Transverse colon (tissue), 4 donors: ENCODE measurements around the gene ATP8A1. TPM values are rescaled to one million over a fixed set of nuclear protein-coding genes. Genes with fewer than 3 reads are reported as not detected.

ENCODE experiments used
- DNase-seq: peaks from one replicate; pipeline ENCODE4 v3.0.0-alpha.2; 2019
- H3K27ac ChIP-seq, 4 donors: fragments of 200-600 bp; sonication (generic); 2 replicates each; pipeline ENCODE4 v1.5.1; 2016 to 2018; ENCODE audit warnings: inconsistent platforms in 4 of 4
- H3K27me3 ChIP-seq: fragments of 200-600 bp; sonication (generic); 2 replicates; pipeline ENCODE4 v1.5.1; 2017; ENCODE audit warnings: inconsistent platforms
- H3K36me3 ChIP-seq, 4 donors: fragments of 200-600 bp; sonication (generic); 2 replicates each; pipeline ENCODE4 v1.5.1; 2017 to 2019; ENCODE audit warnings: inconsistent platforms in 4 of 4
- H3K4me1 ChIP-seq, 4 donors: fragments of 200-600 bp; sonication (generic); 2 replicates each; pipeline ENCODE4 v1.5.1; 2017 to 2020; ENCODE audit warnings: inconsistent platforms in 4 of 4
- H3K4me3 ChIP-seq, 4 donors: fragments of 200-600 bp; sonication (generic); 1 replicate in 1 of 4; 2 replicates in 3 of 4; pipeline versions ENCODE4 v1.5.1 to v1.6.1; 2017 to 2019; ENCODE audit warnings: inconsistent platforms in 4 of 4
- H3K9me3 ChIP-seq, 2 donors: fragments of 200-600 bp; sonication (generic); 2 replicates each; pipeline ENCODE4 v1.5.1; 2017 to 2019; ENCODE audit warnings: inconsistent platforms in 2 of 2
- EP300 ChIP-seq: sonication (generic); formaldehyde crosslinking; IDR thresholded peaks from one replicate; pipeline ENCODE4 v1.6.1; 2017; ENCODE audit warnings: antibody characterized with exemption, low read depth
- POLR2A ChIP-seq: fragments of 450-650 bp; IDR thresholded peaks from one replicate; pipeline ENCODE4 v1.6.1; 2016; ENCODE audit warnings: antibody characterized with exemption, mild to moderate bottlenecking, moderate library complexity
- POLR2AphosphoS5 ChIP-seq, 3 donors: sonication (generic); formaldehyde crosslinking; IDR thresholded peaks; one replicate each; pipeline ENCODE4 v1.6.1; 2016; ENCODE audit warnings: antibody characterized with exemption in 3 of 3
- WGBS, 2 donors: methylation state at CpG; one replicate each; pipeline ENCODE4 v1.1.5; 2018; ENCODE audit warnings: low coverage in 1 of 2; 5-methylcytosine and 5-hydroxymethylcytosine counted together
- in situ Hi-C, 4 donors: fragments of 200-750 bp; cut with MboI; loops; one replicate each; pipeline versions ENCODE4 v1.15.0 to v1.15.1; 2017; ENCODE audit warnings: low sequenced_read_pairs in 3 of 4, low pct_ligation_motif_present in 1 of 4, low pct_unique_long_range_greater_than_20kb in 1 of 4
- intact Hi-C: fragments of 100-400 bp; cut with DNase I; formaldehyde crosslinking; loops from one replicate; pipeline ENCODE4 v1.15.1; 2023; ENCODE audit warnings: low total_unique reads
- total RNA-seq, 4 donors: library from RNA; depleted of rRNA; stranded (reverse); fragments of >200 nt; gene quantifications; one replicate each; pipeline ENCODE4 v1.1.0, GENCODE V29; 2016
- TF ChIP-seq, protein P1 (sequence below), 5 experiments: fragments of 200-600 bp in 3 of 5; fragments of 450-650 bp in 2 of 5; sonication (generic) in 3 of 5; IDR thresholded peaks; 1 replicate in 2 of 5; 2 replicates in 3 of 5; pipeline ENCODE4 v1.5.1; 2016 to 2017; ENCODE audit warnings: antibody characterized with exemption in 5 of 5, inconsistent platforms in 3 of 5, mild to moderate bottlenecking in 2 of 5, moderate library complexity in 1 of 5

ATP8A1 gene
- total RNA-seq, 4 donors from 2014 or later = 72.2 to 255 (median 166) TPM

DNA sequence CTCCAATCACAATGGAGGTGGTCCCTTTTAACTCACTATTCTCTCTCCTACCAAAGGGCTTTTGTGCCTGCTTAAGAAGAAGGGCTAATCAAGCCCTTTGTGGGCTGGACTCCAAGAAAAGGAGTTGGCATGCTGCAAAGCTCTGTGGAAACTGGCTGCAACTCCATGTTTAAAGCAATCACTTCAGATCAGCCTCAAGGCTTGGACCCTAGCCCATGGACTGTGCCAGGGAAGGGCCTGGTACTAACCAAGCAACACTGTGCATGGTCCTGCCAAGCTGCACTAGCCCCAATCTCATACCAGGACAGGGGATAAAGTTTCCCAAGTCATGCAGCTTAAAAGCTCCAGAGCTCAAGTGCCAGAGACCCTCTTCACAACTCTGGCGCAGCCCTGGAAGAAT lies 86.7 kb downstream of the ATP8A1 start:
- Histone ChIP-seq H3K27me3 (no peaks in the 10 kb centered on the region), H3K4me1 (peaks cover 0 to 3% (median 1%) of the 10 kb centered on the region in 4 donors), H3K9me3 (no peaks in the 10 kb centered on the region), H3K4me3 (no peak overlapping the region), H3K36me3 (no peaks in the 10 kb centered on the region), H3K27ac (no peak overlapping the region)
- 89% methylated on average over 1 of the region's 1 CpG; no CpG with 5 or more reads in 1 of the 2 donors for whole genome bisulfite sequencing, 2 donors
- intact Hi-C loops = no loop called here
- DNase-seq = peak; percentile 19
- in situ Hi-C loops = loop anchor here in 3 of 4 donors (10.0 to 25.0 kb wide), 3 partner anchors 192 to 295 kb away; no protein-coding TSS in a partner anchor
- no peak for TF ChIP-seq POLR2AphosphoS5 (IDR thresholded peaks at IDR 0.05)
- TF ChIP-seq, protein P1, sequence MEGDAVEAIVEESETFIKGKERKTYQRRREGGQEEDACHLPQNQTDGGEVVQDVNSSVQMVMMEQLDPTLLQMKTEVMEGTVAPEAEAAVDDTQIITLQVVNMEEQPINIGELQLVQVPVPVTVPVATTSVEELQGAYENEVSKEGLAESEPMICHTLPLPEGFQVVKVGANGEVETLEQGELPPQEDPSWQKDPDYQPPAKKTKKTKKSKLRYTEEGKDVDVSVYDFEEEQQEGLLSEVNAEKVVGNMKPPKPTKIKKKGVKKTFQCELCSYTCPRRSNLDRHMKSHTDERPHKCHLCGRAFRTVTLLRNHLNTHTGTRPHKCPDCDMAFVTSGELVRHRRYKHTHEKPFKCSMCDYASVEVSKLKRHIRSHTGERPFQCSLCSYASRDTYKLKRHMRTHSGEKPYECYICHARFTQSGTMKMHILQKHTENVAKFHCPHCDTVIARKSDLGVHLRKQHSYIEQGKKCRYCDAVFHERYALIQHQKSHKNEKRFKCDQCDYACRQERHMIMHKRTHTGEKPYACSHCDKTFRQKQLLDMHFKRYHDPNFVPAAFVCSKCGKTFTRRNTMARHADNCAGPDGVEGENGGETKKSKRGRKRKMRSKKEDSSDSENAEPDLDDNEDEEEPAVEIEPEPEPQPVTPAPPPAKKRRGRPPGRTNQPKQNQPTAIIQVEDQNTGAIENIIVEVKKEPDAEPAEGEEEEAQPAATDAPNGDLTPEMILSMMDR (IDR thresholded peaks at IDR 0.05) = no peak
- no peak for TF ChIP-seq EP300
- no peak for TF ChIP-seq POLR2A

DNA sequence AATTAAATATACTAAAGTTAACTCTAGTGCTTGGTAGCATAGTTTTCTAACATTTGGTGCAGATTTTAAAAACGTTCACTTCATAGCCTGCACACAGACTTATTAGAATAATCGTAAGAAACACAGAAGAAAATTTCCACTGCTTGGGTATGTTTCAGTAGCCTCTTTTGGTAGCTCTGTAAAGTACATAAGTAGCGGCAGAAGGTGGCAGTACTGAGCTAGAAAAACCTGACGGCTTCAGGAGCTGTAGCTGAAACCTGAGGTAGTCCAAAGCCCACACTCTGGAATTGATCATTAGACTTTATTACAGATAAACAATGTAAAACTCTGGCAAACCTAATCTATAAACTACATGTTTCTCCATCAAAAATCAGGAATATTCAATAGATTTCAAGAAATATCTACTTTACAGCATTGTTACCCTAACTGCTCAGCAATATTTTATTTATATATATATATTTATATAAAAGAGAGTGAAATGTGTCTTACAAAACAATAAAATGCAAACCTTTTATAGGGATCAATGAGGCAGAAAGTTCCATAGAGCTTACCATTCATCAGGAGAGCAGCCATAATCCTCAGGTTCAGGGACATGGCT lies 88.2 kb downstream of the ATP8A1 start:
- TF ChIP-seq POLR2A = no peak
- TF ChIP-seq POLR2AphosphoS5 (IDR thresholded peaks at IDR 0.05) = no peak
- TF ChIP-seq EP300 = no peak
- TF ChIP-seq, protein P1 (IDR thresholded peaks at IDR 0.05) = peak; percentile 62 to 73 (median 68)
- no peak overlapping the region for H3K4me3 ChIP-seq
- DNase-seq = peak; percentile 72
- no peak overlapping the region for H3K27ac ChIP-seq
- H3K27me3 ChIP-seq = no peaks in the 10 kb centered on the region
- intact Hi-C loops (no loop called here), in situ Hi-C loops (loop anchor here in 3 of 4 donors (5.0 to 25.0 kb wide), 5 partner anchors 186 to 299 kb away; no protein-coding TSS in a partner anchor)
- no peaks in the 10 kb centered on the region for H3K9me3 ChIP-seq
- 5 to 15% methylated on average over 2 to 4 of the region's 4 CpGs for WGBS, 2 donors
- H3K36me3 ChIP-seq = no peaks in the 10 kb centered on the region
- H3K4me1 ChIP-seq = peaks cover 0 to 3% (median 1%) of the 10 kb centered on the region in 4 donors

DNA sequence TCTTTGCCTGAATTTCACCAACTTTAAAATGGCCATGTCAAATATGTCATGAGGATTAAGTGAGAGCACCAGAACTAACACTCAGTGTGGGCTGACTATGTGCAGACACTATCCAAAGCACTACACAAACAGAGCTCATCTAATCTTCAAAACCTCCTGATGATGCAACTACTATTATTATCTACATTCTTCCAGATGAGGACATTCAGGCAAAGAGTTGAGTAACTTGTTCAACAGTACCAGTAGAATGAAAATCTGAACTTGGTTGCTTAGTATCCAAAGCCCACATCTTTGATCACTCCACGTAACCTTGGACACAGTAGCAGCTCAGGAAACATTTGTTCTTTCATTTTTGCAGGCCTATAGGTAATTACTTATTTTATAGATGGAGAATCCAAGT lies 90.1 kb downstream of the ATP8A1 start:
- WGBS, 2 donors = 97 to 100% methylated on average over 1 of the region's 1 CpG
- in situ Hi-C loops (loop anchor here in 3 of 4 donors (5.0 to 25.0 kb wide), 5 partner anchors 188 to 300 kb away; no protein-coding TSS in a partner anchor), intact Hi-C loops (no loop called here)
- Histone ChIP-seq H3K4me1 (peaks cover 0 to 3% (median 1%) of the 10 kb centered on the region in 4 donors), H3K27ac (no peak overlapping the region), H3K36me3 (peaks cover 0 to 4% (median 0%) of the 10 kb centered on the region in 4 donors), H3K4me3 (no peak overlapping the region), H3K27me3 (no peaks in the 10 kb centered on the region), H3K9me3 (no peaks in the 10 kb centered on the region)
- no peak for DNase-seq
- TF ChIP-seq, protein P1 (IDR thresholded peaks at IDR 0.05) = no peak
- TF ChIP-seq EP300 (no peak), POLR2AphosphoS5 (IDR thresholded peaks at IDR 0.05) (no peak), POLR2A (no peak)

DNA sequence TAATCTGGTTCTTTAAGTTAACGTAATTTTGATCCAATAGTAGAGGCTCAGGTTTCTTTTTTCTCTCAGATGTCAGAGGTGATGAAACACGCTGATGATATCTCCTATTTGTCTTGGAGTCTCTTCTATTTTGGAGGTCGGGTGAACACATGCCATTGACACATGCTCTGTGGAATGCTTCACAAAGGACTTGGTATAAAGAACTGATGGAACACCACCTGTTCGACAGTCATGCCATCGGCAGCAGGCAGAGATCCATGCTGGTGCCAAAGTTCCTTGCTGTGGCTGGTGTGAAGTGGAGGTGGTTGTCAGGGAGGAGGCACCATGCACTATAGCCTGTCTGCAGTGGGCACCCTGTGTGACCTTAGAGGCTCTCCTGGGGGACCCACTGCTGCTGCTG lies 94.9 kb downstream of the ATP8A1 start:
- intact Hi-C loops = loop anchor here (5.0 kb wide), 1 partner anchor 305 kb away; no protein-coding TSS in a partner anchor
- Histone ChIP-seq H3K4me1 (no peaks in the 10 kb centered on the region), H3K9me3 (no peaks in the 10 kb centered on the region), H3K27ac (no peak overlapping the region), H3K27me3 (no peaks in the 10 kb centered on the region), H3K36me3 (peaks cover 0 to 4% (median 0%) of the 10 kb centered on the region in 4 donors), H3K4me3 (no peak overlapping the region)
- 93% methylated on average over 3 to 5 of the region's 5 CpGs for WGBS, 2 donors
- no peak for TF ChIP-seq EP300
- TF ChIP-seq POLR2A = no peak
- TF ChIP-seq, protein P1 (IDR thresholded peaks at IDR 0.05) = no peak
- no peak for TF ChIP-seq POLR2AphosphoS5 (IDR thresholded peaks at IDR 0.05)
- in situ Hi-C loops = loop anchor here in 3 of 4 donors (10.0 to 25.0 kb wide), 4 partner anchors 193 to 303 kb away; no protein-coding TSS in a partner anchor
- no peak for DNase-seq
